Measurements from ENCODE around the gene LRRC4C.

- TF ChIP-seq CTCF (IDR thresholded peaks at IDR 0.05) = no peak
- TF ChIP-seq POLR2A (IDR thresholded peaks at IDR 0.05) = no peak
Measured at GRCh38 chr11:41040474-41040873, 419.0 kb downstream of the LRRC4C start.

Data from Peyer's patch (tissue), 4 donors.